Ramos (cell line): ENCODE measurements around the gene CSNK1D.

Experiments
- in situ Hi-C: fragments of 300-500 bp; cut with MboI; formaldehyde crosslinking; loops from one replicate; pipeline ENCODE4 v1.14.3; 2022; ENCODE audit warnings: low sequenced_read_pairs; ENCODE audit not compliant: unreplicated experiment

CSNK1D gene

GRCh38 chr17:82296511-82297279 is 23.2 kb upstream of the CSNK1D start:
- in situ Hi-C loops, result no loop called here

GRCh38 chr17:82295472-82295814 is 21.9 kb upstream of the CSNK1D start:
- in situ Hi-C loops, result no loop called here

DNA sequence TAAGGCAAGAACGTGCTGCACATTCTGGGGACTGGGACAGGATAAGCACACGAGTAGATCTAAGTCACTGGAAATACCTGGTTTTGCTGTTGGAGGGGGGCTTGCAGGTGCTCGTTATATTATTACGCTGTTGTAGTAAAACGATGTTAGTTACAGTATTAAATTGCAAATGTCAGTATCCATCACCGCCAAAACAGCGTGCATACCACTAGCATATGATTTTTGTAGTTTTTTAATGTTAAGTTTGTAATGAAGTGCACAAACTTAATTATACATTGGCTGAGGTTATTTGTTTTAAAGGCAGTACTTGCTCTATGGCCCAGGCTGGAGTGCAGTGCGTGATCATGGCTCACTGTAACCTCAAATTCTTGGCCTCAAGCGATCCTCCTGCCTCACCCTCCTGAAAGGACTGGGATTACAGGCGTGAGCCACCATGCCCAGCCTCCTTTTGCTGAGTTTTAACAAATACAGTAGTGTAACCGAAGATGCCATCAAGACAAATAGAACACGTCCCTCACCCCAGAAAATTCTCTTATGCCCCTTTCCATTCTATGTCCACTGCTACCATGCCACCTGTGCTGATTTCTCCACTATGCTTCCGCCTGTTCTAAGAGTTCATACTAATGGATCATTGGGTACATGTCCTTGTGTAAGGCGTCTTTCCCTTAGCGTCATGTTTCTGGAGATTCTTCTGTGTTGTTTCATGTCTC is 20.7 kb upstream of the CSNK1D start:
- in situ Hi-C loops, result no loop called here

DNA sequence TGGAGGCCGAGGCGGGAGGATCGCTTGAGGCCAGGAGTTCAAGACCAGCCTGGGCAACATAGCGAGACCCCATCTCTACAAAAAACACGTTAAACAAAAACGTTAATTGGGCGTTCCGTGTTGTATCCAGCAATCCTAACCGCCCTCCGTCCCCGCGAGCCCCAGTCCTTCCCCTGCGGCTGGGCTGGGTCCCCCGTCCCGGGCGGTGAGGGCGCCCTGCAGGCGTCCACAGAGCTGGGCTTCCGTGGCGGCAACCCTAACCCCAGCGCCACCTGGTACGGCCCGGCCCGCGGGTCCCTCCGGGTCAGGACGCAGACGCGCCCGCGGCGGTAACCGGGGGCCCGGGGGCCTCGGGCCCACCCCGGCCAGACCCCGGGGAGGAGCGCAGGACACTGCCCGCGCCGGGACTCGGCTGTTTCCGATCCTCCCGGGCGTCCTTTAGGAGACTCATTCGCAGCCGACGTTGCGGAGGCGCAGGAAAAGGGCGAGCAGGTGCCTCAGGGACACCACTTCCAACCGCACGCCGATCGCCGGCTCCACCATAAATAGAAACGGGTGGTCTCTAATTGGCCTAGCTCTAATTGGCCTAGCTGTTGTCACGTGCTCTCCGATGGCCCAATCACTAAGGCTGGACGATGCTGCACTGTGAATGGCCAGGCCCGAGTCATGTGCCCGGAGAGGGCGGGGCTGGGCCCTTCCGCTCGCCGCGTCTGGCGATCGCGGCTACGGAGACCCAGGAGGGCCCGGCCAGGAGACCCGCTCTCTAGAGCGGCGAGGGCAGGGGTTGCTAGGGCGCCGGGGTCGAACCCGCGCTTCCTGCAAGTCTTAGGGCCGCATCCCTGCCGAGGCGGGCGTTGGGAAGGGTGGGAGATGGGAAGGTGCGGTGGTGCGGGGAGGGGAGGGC is 19.0 kb upstream of the CSNK1D start:
- in situ Hi-C loops, result no loop called here

DNA sequence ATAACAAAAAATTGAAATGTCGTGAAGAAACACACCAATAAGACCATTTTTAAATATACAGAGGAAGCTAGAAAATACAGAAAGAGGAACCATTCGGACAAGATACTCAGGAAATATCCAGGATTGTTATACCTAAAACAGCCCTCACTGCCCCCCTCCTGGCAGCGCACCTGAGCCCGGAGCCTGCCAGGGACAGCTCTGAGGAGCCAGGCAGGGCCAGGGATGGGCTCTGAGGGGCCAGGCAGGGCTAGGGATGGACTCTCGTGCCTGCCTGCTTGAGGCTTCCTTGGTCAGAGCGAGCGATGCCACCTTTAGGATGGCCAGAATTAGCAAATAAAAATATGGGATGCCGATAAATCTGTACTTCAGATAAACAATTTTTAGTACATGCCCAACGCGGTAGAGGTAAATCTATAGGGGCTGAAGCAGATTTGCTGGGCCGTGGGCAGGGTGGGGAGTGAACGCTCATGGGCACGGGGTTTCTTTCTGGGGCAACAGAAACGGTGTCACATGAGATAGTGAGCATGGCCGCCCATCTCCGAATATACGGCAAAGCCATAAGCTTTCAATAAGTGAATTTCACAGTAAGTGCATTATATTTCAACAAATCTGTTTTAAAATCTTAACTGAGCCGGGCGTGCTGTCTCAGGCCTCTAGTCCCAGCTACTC is 18.2 kb upstream of the CSNK1D start:
- in situ Hi-C loops, result no loop called here

- in situ Hi-C loops, result no loop called here
Observed at GRCh38 chr17:82287868-82288801, 14.6 kb upstream of the CSNK1D start.

DNA sequence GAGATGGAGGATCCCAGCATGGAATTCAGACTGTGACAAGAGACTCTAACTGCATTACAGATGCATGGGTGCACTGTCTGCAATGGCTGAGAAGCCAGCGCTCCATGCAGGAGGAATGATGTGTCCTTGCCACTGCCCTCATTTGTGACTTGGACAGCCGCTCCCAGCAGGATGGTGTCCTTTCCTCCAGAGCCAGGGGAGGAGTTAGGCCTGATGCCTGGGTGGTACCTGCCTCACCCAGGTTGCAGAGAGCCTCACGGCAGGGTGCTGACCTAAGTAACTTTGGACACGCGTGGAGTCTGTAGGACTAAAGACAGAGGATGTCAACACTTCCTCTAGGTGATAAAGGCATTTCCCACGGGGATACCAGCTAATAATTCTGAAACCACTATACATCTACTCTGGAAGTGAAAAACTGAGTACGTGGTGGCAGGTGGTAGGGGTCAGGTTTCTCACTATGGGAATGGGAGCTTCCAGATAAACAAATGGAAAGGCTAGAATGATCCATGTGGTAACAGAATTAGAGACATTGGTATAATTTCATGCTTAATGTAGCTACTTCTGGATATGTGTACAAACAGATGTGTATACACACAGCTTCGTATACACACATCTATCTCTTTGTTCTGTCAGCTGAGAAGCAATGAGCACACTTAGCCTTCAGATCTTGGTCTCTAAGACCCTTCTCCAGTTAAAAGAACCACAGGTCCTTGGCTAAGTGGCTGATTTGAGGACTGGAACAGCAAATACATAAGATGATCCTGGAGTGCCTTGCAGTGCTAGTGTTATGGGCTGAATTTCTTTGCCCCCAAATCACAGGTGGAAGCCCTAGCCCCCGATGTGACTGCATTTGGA is 13.7 kb upstream of the CSNK1D start:
- in situ Hi-C loops, result no loop called here

- in situ Hi-C loops, result no loop called here
Observed at GRCh38 chr17:82285141-82285540, 11.6 kb upstream of the CSNK1D start.

DNA sequence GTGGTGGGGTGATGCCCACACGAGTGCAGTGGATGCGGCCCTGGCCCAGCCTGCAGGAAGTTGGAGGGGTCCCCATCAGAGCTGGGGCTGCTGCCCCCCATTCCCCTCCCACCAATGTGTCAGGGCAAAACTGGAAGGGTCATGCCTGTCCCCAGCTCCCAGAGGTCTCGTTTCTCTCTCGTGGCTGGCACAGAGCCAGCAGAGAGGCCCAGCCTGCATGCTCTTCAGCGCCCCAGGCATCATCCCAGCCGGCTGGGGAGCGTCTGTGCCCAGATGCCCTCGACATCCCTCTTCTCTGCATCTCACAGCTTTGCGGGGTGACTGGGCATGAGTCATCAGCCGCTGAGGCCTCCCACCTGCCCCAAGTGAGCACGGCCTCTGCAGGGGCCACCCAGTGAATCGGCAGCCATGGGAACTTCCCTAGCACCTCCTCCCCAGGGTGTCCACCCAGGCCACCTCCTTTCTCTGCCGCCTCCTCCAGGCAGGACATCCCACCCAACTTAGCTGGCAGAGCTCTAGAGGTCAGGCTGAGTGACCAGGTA is 9.8 kb upstream of the CSNK1D start:
- in situ Hi-C loops, result no loop called here

DNA sequence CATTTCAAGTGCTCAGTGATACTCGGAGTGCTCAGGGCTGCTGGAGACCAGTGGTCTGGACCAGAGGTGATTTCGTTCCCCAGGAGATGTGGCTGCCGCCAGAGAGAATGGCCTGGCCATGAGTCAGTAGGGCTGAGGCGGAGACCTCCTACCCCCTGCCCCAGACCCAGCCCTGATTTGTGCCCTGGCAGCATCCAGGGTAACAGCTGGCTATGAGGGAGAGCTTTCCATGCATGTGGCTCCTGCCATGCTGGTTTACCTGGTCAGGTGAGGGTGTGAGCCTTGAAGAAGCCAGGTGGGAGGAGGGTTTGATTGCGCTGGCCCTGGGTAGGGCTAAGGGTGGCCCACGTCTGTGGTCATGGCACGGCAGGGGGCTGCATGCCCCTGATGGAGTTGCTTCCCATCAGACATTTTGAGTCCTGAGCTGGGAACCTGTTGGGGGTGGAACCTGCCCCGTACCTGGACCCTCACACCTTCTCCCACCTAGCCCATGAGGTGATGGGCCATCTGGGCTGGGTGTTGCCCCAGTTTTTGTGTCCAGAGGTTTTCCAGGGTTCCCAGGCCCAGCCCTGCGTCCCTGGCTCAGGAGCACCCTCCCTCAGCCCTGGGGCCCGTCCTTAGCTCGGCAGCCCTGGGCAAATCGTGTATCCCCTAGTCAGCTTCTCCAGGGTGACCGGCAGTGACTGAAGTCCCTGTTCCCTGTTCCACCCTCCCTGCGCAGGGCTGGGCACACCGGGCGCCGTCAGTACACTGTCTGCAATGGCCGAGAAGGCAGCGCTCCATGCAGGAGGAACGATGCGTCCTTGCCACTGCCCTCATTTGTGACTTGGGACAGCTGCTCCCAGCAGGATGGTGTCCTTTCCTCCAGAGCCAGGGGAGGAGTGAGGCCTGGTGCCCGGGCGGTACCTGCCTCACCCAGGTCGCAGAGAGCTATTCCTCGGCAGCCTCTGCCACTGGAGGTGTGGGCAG is 9.0 kb upstream of the CSNK1D start:
- in situ Hi-C loops, result no loop called here

GRCh38 chr17:82281502-82282238 is 8.2 kb upstream of the CSNK1D start:
- in situ Hi-C loops, result no loop called here

DNA sequence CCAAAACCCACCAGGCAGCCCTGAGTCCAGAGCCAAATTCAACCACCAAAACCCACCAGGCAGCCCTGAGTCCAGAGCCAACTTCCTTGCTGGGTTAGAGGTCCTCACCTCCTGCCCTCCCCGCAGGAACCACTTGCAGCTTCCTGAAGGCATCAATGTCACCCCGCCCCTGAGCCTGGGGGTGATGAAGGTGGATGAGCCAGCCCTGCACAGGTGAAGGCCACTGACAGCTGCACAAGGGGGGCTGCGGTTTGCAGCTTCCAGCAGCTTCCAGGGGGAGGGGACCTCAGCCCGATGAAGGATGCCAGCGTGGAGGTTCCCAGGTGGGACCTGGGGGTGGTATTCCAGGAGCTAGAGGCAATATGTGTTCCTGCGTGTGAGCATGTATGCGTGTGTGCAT is 7.6 kb upstream of the CSNK1D start:
- in situ Hi-C loops, result no loop called here

- in situ Hi-C loops, result no loop called here
Observed at GRCh38 chr17:82280537-82280936, 7.0 kb upstream of the CSNK1D start.

DNA sequence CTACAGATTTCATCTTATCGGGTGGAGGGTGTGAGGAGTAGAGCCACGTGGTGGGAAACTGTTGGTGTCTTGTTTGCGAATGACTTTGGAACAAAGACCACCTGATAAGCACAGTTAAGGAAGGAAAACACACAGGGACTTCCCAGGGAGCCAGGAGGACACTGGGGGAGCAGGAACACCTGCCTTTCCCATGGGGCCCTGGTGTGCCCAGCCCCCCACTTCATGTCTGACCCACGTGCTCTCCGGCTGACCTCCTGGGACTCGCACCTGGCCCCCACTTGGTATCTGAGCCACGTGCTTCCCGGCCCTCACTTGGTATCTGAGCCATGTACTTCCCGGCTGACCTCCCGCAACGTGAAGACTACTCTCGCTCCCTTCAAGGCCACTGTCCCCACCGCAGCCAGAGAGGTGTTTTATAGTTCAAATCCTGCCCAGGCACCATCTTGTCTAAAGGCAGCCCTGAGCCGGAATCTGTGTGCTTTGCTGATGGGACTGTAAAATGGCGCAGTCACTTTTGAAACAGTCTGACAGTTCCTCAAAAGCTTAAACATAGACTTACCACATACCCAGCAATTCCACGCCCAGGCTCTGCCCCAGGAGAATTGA is 5.4 kb upstream of the CSNK1D start:
- in situ Hi-C loops, result no loop called here

- in situ Hi-C loops, result no loop called here
Observed at GRCh38 chr17:82278308-82278707, 4.8 kb upstream of the CSNK1D start.

DNA sequence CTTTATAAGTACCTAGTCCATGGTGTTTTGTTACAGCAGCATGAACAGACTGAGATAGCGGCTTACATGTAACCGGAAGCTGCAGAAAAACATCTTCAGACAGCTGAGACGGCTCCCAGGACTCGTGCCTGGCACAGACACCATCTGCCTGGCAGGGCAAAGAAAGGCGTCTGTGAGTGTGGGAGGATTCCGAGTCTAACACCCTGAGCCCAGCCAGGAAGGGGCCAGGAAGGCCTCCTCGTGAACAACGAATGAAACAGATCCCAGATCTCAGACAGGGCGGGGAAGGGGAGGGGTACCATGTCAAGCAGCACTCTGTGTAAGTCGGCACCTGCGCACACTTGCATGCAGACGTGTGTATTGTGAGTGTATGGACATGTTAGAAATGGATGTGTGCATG is 4.4 kb upstream of the CSNK1D start:
- in situ Hi-C loops, result no loop called here
